ENCODE data around the gene RELT. TPM values are rescaled to one million over a fixed set of nuclear protein-coding genes. Genes with fewer than 3 reads are reported as not detected.

Gene RELT
- total and polyA plus RNA-seq, 3 donors from 2014 or later, result 6.2 to 8.6 (median 8.4) TPM

DNA sequence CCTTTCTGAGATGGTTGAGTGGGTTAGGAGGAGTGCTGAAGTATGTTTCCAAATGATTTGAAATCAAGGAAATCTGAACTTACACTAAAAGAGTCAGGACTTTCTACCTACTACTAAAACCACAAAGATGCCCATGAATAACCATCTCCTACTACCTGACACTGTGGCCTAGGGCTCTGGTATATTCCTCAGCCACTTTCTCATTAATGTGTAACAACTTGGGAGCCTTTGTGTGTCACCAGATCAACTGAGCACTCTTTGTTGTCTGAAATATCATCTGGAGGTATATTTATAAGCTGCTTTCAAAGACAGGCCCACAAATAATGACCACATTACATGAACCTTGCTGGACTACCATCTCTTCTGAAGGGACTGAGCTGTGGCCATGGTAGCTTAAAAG, 43.9 kb downstream of the RELT start:
- no peak for DNase-seq
- Histone ChIP-seq H3K27me3 (no peaks in the 10 kb centered on the region), H3K4me3 (no peak overlapping the region), H3K27ac (no peak overlapping the region), H3K9me3 (no peaks in the 10 kb centered on the region), H3K4me1 (peaks cover 12% of the 10 kb centered on the region), H3K36me3 (ENCODE audit: low read depth, missing control alignments) (no peaks in the 10 kb centered on the region)
- TF ChIP-seq, protein P1, sequence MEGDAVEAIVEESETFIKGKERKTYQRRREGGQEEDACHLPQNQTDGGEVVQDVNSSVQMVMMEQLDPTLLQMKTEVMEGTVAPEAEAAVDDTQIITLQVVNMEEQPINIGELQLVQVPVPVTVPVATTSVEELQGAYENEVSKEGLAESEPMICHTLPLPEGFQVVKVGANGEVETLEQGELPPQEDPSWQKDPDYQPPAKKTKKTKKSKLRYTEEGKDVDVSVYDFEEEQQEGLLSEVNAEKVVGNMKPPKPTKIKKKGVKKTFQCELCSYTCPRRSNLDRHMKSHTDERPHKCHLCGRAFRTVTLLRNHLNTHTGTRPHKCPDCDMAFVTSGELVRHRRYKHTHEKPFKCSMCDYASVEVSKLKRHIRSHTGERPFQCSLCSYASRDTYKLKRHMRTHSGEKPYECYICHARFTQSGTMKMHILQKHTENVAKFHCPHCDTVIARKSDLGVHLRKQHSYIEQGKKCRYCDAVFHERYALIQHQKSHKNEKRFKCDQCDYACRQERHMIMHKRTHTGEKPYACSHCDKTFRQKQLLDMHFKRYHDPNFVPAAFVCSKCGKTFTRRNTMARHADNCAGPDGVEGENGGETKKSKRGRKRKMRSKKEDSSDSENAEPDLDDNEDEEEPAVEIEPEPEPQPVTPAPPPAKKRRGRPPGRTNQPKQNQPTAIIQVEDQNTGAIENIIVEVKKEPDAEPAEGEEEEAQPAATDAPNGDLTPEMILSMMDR (IDR thresholded peaks at IDR 0.05), result no peak
- TF ChIP-seq POLR2A (IDR thresholded peaks at IDR 0.05), result no peak
- intact Hi-C loops (cut with DNase I; ENCODE audit: low total_unique reads), result no loop called here

DNA sequence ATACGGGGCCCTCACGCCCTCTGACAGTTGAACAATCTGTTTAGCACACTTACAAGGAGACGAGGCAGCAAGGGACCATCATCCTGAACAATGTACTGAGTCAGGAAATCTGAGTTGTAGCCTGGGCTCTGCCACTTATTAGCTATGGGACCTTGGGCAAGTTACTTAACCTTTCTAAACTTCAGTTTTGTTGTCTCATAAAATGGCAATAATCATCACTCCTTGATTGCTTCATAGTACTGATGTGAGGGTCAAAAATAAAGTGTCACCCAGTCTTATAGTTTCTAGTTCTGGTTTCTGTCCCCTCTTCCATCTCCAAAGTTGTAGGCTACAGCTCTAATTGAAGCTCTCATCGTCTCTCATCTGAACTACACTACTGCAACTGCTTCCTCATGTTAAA, 46.7 kb downstream of the RELT start:
- WGBS, 2 donors, result 91 to 95% methylated on average over 4 of the region's 4 CpGs
- Histone ChIP-seq H3K36me3 (ENCODE audit: low read depth, missing control alignments) (no peaks in the 10 kb centered on the region), H3K4me1 (no peaks in the 10 kb centered on the region), H3K27me3 (no peaks in the 10 kb centered on the region), H3K27ac (no peak overlapping the region), H3K9me3 (no peaks in the 10 kb centered on the region), H3K4me3 (no peak overlapping the region)
- TF ChIP-seq POLR2A (IDR thresholded peaks at IDR 0.05), result no peak
- TF ChIP-seq, protein P1 (IDR thresholded peaks at IDR 0.05), result no peak
- no peak for DNase-seq
- intact Hi-C loops (cut with DNase I; ENCODE audit: low total_unique reads), result no loop called here

DNA sequence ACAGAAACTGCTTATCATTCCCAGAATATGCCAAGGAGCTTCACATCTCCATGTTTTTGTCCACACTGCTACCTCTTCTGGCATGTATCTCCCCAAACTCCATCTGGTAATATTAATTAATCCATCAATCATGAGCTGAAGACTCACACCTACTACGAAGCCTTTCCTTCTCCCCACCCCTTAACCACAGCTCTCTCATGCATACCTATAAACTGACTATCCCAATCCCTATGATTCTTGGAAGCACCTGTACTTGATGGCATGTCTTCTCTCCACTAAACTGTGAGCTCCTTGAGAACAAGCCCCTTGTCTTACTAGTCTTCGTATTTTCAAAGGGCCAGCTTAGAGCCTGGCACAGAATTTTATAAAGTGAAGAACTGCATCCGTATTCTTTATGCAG, 47.3 kb downstream of the RELT start:
- H3K4me1 ChIP-seq, result no peaks in the 10 kb centered on the region
- no peak for DNase-seq
- H3K4me3 ChIP-seq, result no peak overlapping the region
- H3K27ac ChIP-seq, result no peak overlapping the region
- TF ChIP-seq, protein P1 (IDR thresholded peaks at IDR 0.05), result no peak
- no peak for TF ChIP-seq POLR2A (IDR thresholded peaks at IDR 0.05)
- H3K27me3 ChIP-seq, result no peaks in the 10 kb centered on the region
- no peaks in the 10 kb centered on the region for H3K9me3 ChIP-seq
- no peaks in the 10 kb centered on the region for H3K36me3 ChIP-seq (ENCODE audit: low read depth, missing control alignments)
- 95 to 97% methylated on average over 3 of the region's 3 CpGs for WGBS, 2 donors
- intact Hi-C loops (cut with DNase I; ENCODE audit: low total_unique reads), result no loop called here

DNA sequence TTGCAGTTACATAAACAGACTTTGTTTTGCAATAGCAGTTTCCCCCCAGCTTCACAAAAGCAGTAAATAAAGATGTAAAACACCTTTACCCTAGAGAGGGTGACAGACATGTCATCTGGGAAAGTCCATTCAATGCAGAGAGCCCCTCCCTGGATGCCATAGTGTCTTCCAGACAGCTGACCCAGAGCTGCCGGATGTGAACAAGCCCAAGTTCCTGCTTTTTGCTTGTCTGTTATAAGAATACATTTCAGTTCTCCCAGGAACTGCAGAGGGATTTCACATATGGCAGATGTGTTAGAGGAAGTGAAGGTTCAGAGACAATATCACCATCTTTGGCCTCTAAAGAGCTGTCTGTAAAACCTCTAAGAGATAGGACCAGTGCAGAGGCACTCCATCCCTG, 48.9 kb downstream of the RELT start:
- H3K27me3 ChIP-seq, result no peaks in the 10 kb centered on the region
- intact Hi-C loops (cut with DNase I; ENCODE audit: low total_unique reads), result no loop called here
- no peaks in the 10 kb centered on the region for H3K4me1 ChIP-seq
- no peak for DNase-seq
- H3K9me3 ChIP-seq, result no peaks in the 10 kb centered on the region
- no peak overlapping the region for H3K27ac ChIP-seq
- no peaks in the 10 kb centered on the region for H3K36me3 ChIP-seq (ENCODE audit: low read depth, missing control alignments)
- 79 to 90% methylated on average over 1 of the region's 1 CpG for WGBS, 2 donors
- TF ChIP-seq, protein P1 (IDR thresholded peaks at IDR 0.05), result no peak
- TF ChIP-seq POLR2A (IDR thresholded peaks at IDR 0.05), result no peak
- no peak overlapping the region for H3K4me3 ChIP-seq

DNA sequence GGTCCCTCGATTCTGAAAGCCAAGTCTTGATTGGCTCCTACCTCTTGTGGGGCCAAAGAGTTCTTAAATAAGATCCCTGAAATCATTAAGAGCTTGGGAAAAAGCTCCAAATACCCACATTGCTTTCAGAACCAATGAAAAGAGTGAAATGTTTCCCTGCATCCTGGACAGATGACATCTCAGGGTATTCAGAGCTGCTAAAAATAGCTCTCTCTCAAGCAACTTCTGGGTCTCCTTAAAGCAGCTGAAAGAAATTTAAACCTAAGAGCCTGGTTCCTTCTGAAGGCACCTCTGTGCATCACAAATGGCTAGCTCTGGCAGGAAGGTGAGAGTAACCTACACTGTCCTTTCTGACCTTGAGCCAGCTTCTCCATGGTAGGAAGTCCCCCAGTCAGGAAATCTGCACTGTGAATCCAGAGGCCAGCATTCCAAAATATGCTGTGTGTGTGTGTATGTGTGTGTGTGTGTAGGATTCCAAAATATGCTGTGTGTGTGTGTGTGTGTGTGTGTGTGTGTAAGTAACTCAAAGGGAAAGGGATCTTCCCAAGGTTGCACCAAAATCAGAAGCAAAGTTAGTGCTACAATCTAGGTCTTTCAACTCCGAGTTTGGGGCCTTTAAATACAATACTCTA, 50.1 kb downstream of the RELT start:
- H3K4me1 ChIP-seq, result no peaks in the 10 kb centered on the region
- H3K36me3 ChIP-seq (ENCODE audit: low read depth, missing control alignments), result no peaks in the 10 kb centered on the region
- no peak for TF ChIP-seq POLR2A (IDR thresholded peaks at IDR 0.05)
- TF ChIP-seq, protein P1 (IDR thresholded peaks at IDR 0.05), result no peak
- no peak overlapping the region for H3K27ac ChIP-seq
- WGBS, 2 donors, result 58 to 71% methylated on average over 2 of the region's 2 CpGs
- no peaks in the 10 kb centered on the region for H3K27me3 ChIP-seq
- no peak overlapping the region for H3K4me3 ChIP-seq
- no peak for DNase-seq
- intact Hi-C loops (cut with DNase I; ENCODE audit: low total_unique reads), result no loop called here
- no peaks in the 10 kb centered on the region for H3K9me3 ChIP-seq

Data from testis (tissue), 3 donors.